ENCODE measurements around the gene NT5E.

Gene NT5E

GRCh38 chr6:85453490-85453889 lies 3.6 kb downstream of the NT5E start:
- no peak overlapping the region for H3K27ac ChIP-seq (ENCODE audit: low read depth, low read length)
- no peak overlapping the region for H3K18ac ChIP-seq (ENCODE audit: low read length)
- H2AFZ ChIP-seq (ENCODE audit: insufficient read depth, low read length, poor library complexity), result no peak overlapping the region
- H2BK120ac ChIP-seq (ENCODE audit: insufficient read depth, low read length, poor library complexity), result no peak overlapping the region
- H3K4ac ChIP-seq (ENCODE audit: low read depth, low read length), result no peak overlapping the region
- no peak overlapping the region for H3K4me3 ChIP-seq (ENCODE audit: low read depth, low read length)
- no peak overlapping the region for H2BK5ac ChIP-seq (ENCODE audit: low read depth, low read length, poor library complexity)
- no peak overlapping the region for H3K4me2 ChIP-seq (ENCODE audit: low read length)
- H3K27me3 ChIP-seq (ENCODE audit: insufficient read depth, low read length), result peaks cover 28% of the 10 kb centered on the region
- no peak overlapping the region for H4K91ac ChIP-seq (ENCODE audit: low read depth, low read length)
- H4K8ac ChIP-seq (ENCODE audit: low read depth, low read length), result no peak overlapping the region
- peaks cover 11 to 13% of the 10 kb centered on the region in 2 experiments for H3K4me1 ChIP-seq (ENCODE audit: control insufficient read depth in 1 of 2, insufficient read depth in 2 of 2, low read length in 2 of 2)
- H3K14ac ChIP-seq (ENCODE audit: low read length), result no peak overlapping the region
- no peak overlapping the region for H3K23ac ChIP-seq (ENCODE audit: low read length)
- H3K36me3 ChIP-seq (ENCODE audit: control insufficient read depth in 1 of 2, insufficient read depth in 2 of 2, low read length in 2 of 2), result no peaks in the 10 kb centered on the region
- H2BK12ac ChIP-seq (ENCODE audit: low read length), result no peak overlapping the region
- H2AK5ac ChIP-seq (ENCODE audit: low read length), result no peak overlapping the region
- H3K9me3 ChIP-seq (ENCODE audit: insufficient read depth, low read depth, low read length), result peaks cover 3% of the 10 kb centered on the region
- no CpG with 5 or more reads among the region's 2 CpGs for WGBS (ENCODE audit: extremely low coverage, insufficient coverage, insufficient read length)
- no peak overlapping the region for H4K12ac ChIP-seq (ENCODE audit: low read depth, low read length)
- H3K9ac ChIP-seq (ENCODE audit: low read length), result no peak overlapping the region
- H3K79me2 ChIP-seq (ENCODE audit: control insufficient read depth, insufficient read depth, low read length, poor library complexity), result no peaks in the 10 kb centered on the region
- DNase-seq, result no peak
- no peaks in the 10 kb centered on the region for H3K79me1 ChIP-seq (ENCODE audit: low read length)

GRCh38 chr6:85455471-85456026 lies 5.7 kb downstream of the NT5E start:
- Histone ChIP-seq H4K8ac (ENCODE audit: low read depth, low read length) (no peak overlapping the region), H3K14ac (ENCODE audit: low read length) (no peak overlapping the region), H3K9ac (ENCODE audit: low read length) (no peak overlapping the region), H2AFZ (ENCODE audit: insufficient read depth, low read length, poor library complexity) (no peak overlapping the region), H3K27ac (ENCODE audit: low read depth, low read length) (no peak overlapping the region), H3K4me3 (ENCODE audit: low read depth, low read length) (no peak overlapping the region), H3K79me2 (ENCODE audit: control insufficient read depth, insufficient read depth, low read length, poor library complexity) (no peaks in the 10 kb centered on the region), H4K91ac (ENCODE audit: low read depth, low read length) (no peak overlapping the region), H3K23ac (ENCODE audit: low read length) (no peak overlapping the region), H2AK5ac (ENCODE audit: low read length) (no peak overlapping the region), H3K18ac (ENCODE audit: low read length) (no peak overlapping the region), H3K27me3 (ENCODE audit: insufficient read depth, low read length) (peaks cover 11% of the 10 kb centered on the region), H2BK5ac (ENCODE audit: low read depth, low read length, poor library complexity) (no peak overlapping the region), H3K4me2 (ENCODE audit: low read length) (no peak overlapping the region), H3K79me1 (ENCODE audit: low read length) (no peaks in the 10 kb centered on the region), H4K12ac (ENCODE audit: low read depth, low read length) (no peak overlapping the region), H2BK12ac (ENCODE audit: low read length) (no peak overlapping the region), H3K9me3 (ENCODE audit: insufficient read depth, low read depth, low read length) (peaks cover under 1% of the 10 kb centered on the region), H3K4me1 (ENCODE audit: control insufficient read depth in 1 of 2, insufficient read depth in 2 of 2, low read length in 2 of 2) (peaks cover under 1 to 3% of the 10 kb centered on the region in 2 experiments), H3K4ac (ENCODE audit: low read depth, low read length) (no peak overlapping the region), H3K36me3 (ENCODE audit: control insufficient read depth in 1 of 2, insufficient read depth in 2 of 2, low read length in 2 of 2) (no peaks in the 10 kb centered on the region), H2BK120ac (ENCODE audit: insufficient read depth, low read length, poor library complexity) (no peak overlapping the region)
- no CpG with 5 or more reads among the region's 3 CpGs for WGBS (ENCODE audit: extremely low coverage, insufficient coverage, insufficient read length)
- no peak for DNase-seq

GRCh38 chr6:85456782-85457181 lies 6.9 kb downstream of the NT5E start:
- H4K12ac ChIP-seq (ENCODE audit: low read depth, low read length), result no peak overlapping the region
- no peak overlapping the region for H4K8ac ChIP-seq (ENCODE audit: low read depth, low read length)
- DNase-seq, result no peak
- no peak overlapping the region for H3K4me2 ChIP-seq (ENCODE audit: low read length)
- H2BK12ac ChIP-seq (ENCODE audit: low read length), result no peak overlapping the region
- no CpG with 5 or more reads among the region's 4 CpGs for WGBS (ENCODE audit: extremely low coverage, insufficient coverage, insufficient read length)
- no peaks in the 10 kb centered on the region for H3K79me2 ChIP-seq (ENCODE audit: control insufficient read depth, insufficient read depth, low read length, poor library complexity)
- no peak overlapping the region for H3K4me3 ChIP-seq (ENCODE audit: low read depth, low read length)
- H3K36me3 ChIP-seq (ENCODE audit: control insufficient read depth in 1 of 2, insufficient read depth in 2 of 2, low read length in 2 of 2), result no peaks in the 10 kb centered on the region
- H3K27ac ChIP-seq (ENCODE audit: low read depth, low read length), result no peak overlapping the region
- H3K79me1 ChIP-seq (ENCODE audit: low read length), result no peaks in the 10 kb centered on the region
- no peak overlapping the region for H3K4ac ChIP-seq (ENCODE audit: low read depth, low read length)
- no peak overlapping the region for H3K9ac ChIP-seq (ENCODE audit: low read length)
- no peak overlapping the region for H3K18ac ChIP-seq (ENCODE audit: low read length)
- peaks cover 0 to 2% of the 10 kb centered on the region in 2 experiments for H3K4me1 ChIP-seq (ENCODE audit: control insufficient read depth in 1 of 2, insufficient read depth in 2 of 2, low read length in 2 of 2)
- no peak overlapping the region for H2AK5ac ChIP-seq (ENCODE audit: low read length)
- H3K14ac ChIP-seq (ENCODE audit: low read length), result no peak overlapping the region
- no peak overlapping the region for H2AFZ ChIP-seq (ENCODE audit: insufficient read depth, low read length, poor library complexity)
- peaks cover under 1% of the 10 kb centered on the region for H3K9me3 ChIP-seq (ENCODE audit: insufficient read depth, low read depth, low read length)
- no peak overlapping the region for H3K23ac ChIP-seq (ENCODE audit: low read length)
- no peak overlapping the region for H2BK5ac ChIP-seq (ENCODE audit: low read depth, low read length, poor library complexity)
- H4K91ac ChIP-seq (ENCODE audit: low read depth, low read length), result no peak overlapping the region
- H3K27me3 ChIP-seq (ENCODE audit: insufficient read depth, low read length), result peaks cover 4% of the 10 kb centered on the region
- H2BK120ac ChIP-seq (ENCODE audit: insufficient read depth, low read length, poor library complexity), result no peak overlapping the region

- Histone ChIP-seq H2BK12ac (ENCODE audit: low read length) (no peak overlapping the region), H3K27ac (ENCODE audit: low read depth, low read length) (no peak overlapping the region), H3K18ac (ENCODE audit: low read length) (no peak overlapping the region), H3K9ac (ENCODE audit: low read length) (no peak overlapping the region), H3K23ac (ENCODE audit: low read length) (no peak overlapping the region), H3K79me2 (ENCODE audit: control insufficient read depth, insufficient read depth, low read length, poor library complexity) (no peaks in the 10 kb centered on the region), H3K79me1 (ENCODE audit: low read length) (no peaks in the 10 kb centered on the region), H2AK5ac (ENCODE audit: low read length) (no peak overlapping the region), H3K9me3 (ENCODE audit: insufficient read depth, low read depth, low read length) (peaks cover 2% of the 10 kb centered on the region), H2AFZ (ENCODE audit: insufficient read depth, low read length, poor library complexity) (no peak overlapping the region), H3K4ac (ENCODE audit: low read depth, low read length) (no peak overlapping the region), H4K12ac (ENCODE audit: low read depth, low read length) (no peak overlapping the region), H3K14ac (ENCODE audit: low read length) (no peak overlapping the region), H3K4me2 (ENCODE audit: low read length) (no peak overlapping the region), H3K27me3 (ENCODE audit: insufficient read depth, low read length) (peaks cover 2% of the 10 kb centered on the region), H3K36me3 (ENCODE audit: control insufficient read depth in 1 of 2, insufficient read depth in 2 of 2, low read length in 2 of 2) (no peaks in the 10 kb centered on the region), H3K4me1 (ENCODE audit: control insufficient read depth in 1 of 2, insufficient read depth in 2 of 2, low read length in 2 of 2) (peaks cover 0 to 2% of the 10 kb centered on the region in 2 experiments), H2BK120ac (ENCODE audit: insufficient read depth, low read length, poor library complexity) (no peak overlapping the region), H2BK5ac (ENCODE audit: low read depth, low read length, poor library complexity) (no peak overlapping the region), H3K4me3 (ENCODE audit: low read depth, low read length) (no peak overlapping the region), H4K8ac (ENCODE audit: low read depth, low read length) (no peak overlapping the region), H4K91ac (ENCODE audit: low read depth, low read length) (no peak overlapping the region)
- WGBS (ENCODE audit: extremely low coverage, insufficient coverage, insufficient read length), result no CpG with 5 or more reads among the region's 2 CpGs
- no peak for DNase-seq
These were observed 8.3 kb downstream of the NT5E start for GRCh38 chr6:85458184-85458583.
